OCI-LY1 (cell line): ENCODE data around the gene MAGI2.

Experiments
- H2AFZ ChIP-seq: fragments of 200-600 bp; sonication (generic), shearing (Covaris generic); 2 replicates; pipeline ENCODE4 v1.6.0; 2014; ENCODE audit warnings: antibody characterized with exemption, mild to moderate bottlenecking, low read length
- H3F3A ChIP-seq: fragments of 200-600 bp; sonication (generic), shearing (Covaris generic); 2 replicates; pipeline ENCODE4 v1.6.0; 2014; ENCODE audit warnings: mild to moderate bottlenecking, antibody characterized with exemption, low read length, moderate library complexity; ENCODE audit not compliant: insufficient read depth
- H3K27ac ChIP-seq: fragments of 200-600 bp; sonication (generic); 2 replicates; pipeline ENCODE4 v1.5.1; 2014; ENCODE audit warnings: low read length, mixed run types, mild to moderate bottlenecking, low read depth; ENCODE audit not compliant: poor library complexity, severe bottlenecking
- H3K27me3 ChIP-seq: fragments of 200-600 bp; sonication (generic); 2 replicates; pipeline ENCODE4 v1.6.0; 2014; ENCODE audit warnings: antibody characterized with exemption, mild to moderate bottlenecking, low read length, moderate library complexity; ENCODE audit not compliant: insufficient read depth
- H3K36me3 ChIP-seq: fragments of 200-600 bp; sonication (generic); 2 replicates; pipeline ENCODE4 v1.6.1; 2014; ENCODE audit warnings: mild to moderate bottlenecking, antibody characterized with exemption, low read length, moderate library complexity, mixed read lengths; ENCODE audit not compliant: insufficient read depth
- H3K4me1 ChIP-seq: fragments of 200-600 bp; sonication (generic); 2 replicates; pipeline ENCODE4 v1.5.1; 2014; ENCODE audit warnings: mild to moderate bottlenecking, low read length, moderate library complexity; ENCODE audit not compliant: insufficient read depth, severe bottlenecking
- H3K4me2 ChIP-seq: fragments of 200-600 bp; sonication (generic), shearing (Covaris generic); 2 replicates; pipeline ENCODE4 v1.6.1; 2014; ENCODE audit warnings: low read length
- H3K4me3 ChIP-seq: fragments of 200-600 bp; sonication (generic); 2 replicates; pipeline ENCODE4 v1.5.1; 2014; ENCODE audit warnings: low read length, low read depth, mild to moderate bottlenecking, mixed read lengths; ENCODE audit not compliant: poor library complexity, severe bottlenecking
- H3K79me2 ChIP-seq: fragments of 200-600 bp; shearing (Covaris generic); 2 replicates; pipeline ENCODE4 v1.6.1; 2016; ENCODE audit warnings: mixed run types, low read length, mixed read lengths; ENCODE audit not compliant: insufficient read depth
- H3K9ac ChIP-seq: fragments of 200-600 bp; sonication (generic), shearing (Covaris generic); 2 replicates; pipeline ENCODE4 v1.6.1; 2014; ENCODE audit warnings: mild to moderate bottlenecking, low read length, mixed read lengths
- H3K9me2 ChIP-seq: fragments of 200-600 bp; sonication (generic), shearing (Covaris generic); 2 replicates; pipeline ENCODE4 v1.6.1; 2014; ENCODE audit warnings: low read depth, mild to moderate bottlenecking, low read length, mixed read lengths
- H3K9me3 ChIP-seq: fragments of 200-600 bp; shearing (Covaris generic); 2 replicates; pipeline ENCODE4 v1.6.1; 2014; ENCODE audit warnings: low read length, mixed read lengths
- H4K20me1 ChIP-seq: fragments of 200-600 bp; sonication (generic), shearing (Covaris generic); 2 replicates; pipeline ENCODE4 v1.6.0; 2016; ENCODE audit warnings: mild to moderate bottlenecking, low read length; ENCODE audit not compliant: insufficient read depth
- CTCF ChIP-seq: fragments of 200-600 bp; sonication (generic), shearing (Covaris generic); IDR thresholded peaks from 2 replicates; pipeline ENCODE4 v1.5.1; 2017; ENCODE audit warnings: mild to moderate bottlenecking, antibody characterized with exemption, low read length, moderate library complexity, mixed read lengths
- EZH2 ChIP-seq: fragments of 200-600 bp; sonication (generic), shearing (Covaris generic); IDR thresholded peaks from 2 replicates; pipeline ENCODE4 v1.8.0; 2017; ENCODE audit warnings: borderline replicate concordance, mixed run types, mild to moderate bottlenecking, antibody characterized with exemption, low read length, moderate library complexity, mixed read lengths

Gene MAGI2

GRCh38 chr7:78562191-78562590 is 891.3 kb downstream of the MAGI2 start:
- no peak overlapping the region for H3K4me2 ChIP-seq
- no peak overlapping the region for H3K4me3 ChIP-seq
- no peak overlapping the region for H3K9ac ChIP-seq
- no peaks in the 10 kb centered on the region for H3K36me3 ChIP-seq
- H2AFZ ChIP-seq, result no peak overlapping the region
- no peak overlapping the region for H3K27ac ChIP-seq
- H3F3A ChIP-seq, result no peaks in the 10 kb centered on the region
- no peaks in the 10 kb centered on the region for H3K79me2 ChIP-seq
- no peaks in the 10 kb centered on the region for H3K4me1 ChIP-seq
- no peaks in the 10 kb centered on the region for H3K27me3 ChIP-seq
- TF ChIP-seq EZH2 (no peak), CTCF (no peak)
- H3K9me3 ChIP-seq, result no peaks in the 10 kb centered on the region
- H3K9me2 ChIP-seq, result no peaks in the 10 kb centered on the region
- H4K20me1 ChIP-seq, result no peaks in the 10 kb centered on the region

- no peaks in the 10 kb centered on the region for H3K9me3 ChIP-seq
- H3K4me2 ChIP-seq, result no peak overlapping the region
- H3K4me1 ChIP-seq, result no peaks in the 10 kb centered on the region
- H2AFZ ChIP-seq, result no peak overlapping the region
- H3K4me3 ChIP-seq, result no peak overlapping the region
- TF ChIP-seq EZH2, result no peak
- no peak for TF ChIP-seq CTCF
- H3K27me3 ChIP-seq, result no peaks in the 10 kb centered on the region
- H3K36me3 ChIP-seq, result no peaks in the 10 kb centered on the region
- H3K79me2 ChIP-seq, result no peaks in the 10 kb centered on the region
- no peaks in the 10 kb centered on the region for H4K20me1 ChIP-seq
- no peaks in the 10 kb centered on the region for H3F3A ChIP-seq
- H3K9ac ChIP-seq, result no peak overlapping the region
- H3K9me2 ChIP-seq, result no peaks in the 10 kb centered on the region
- H3K27ac ChIP-seq, result no peak overlapping the region
These were observed 894.9 kb downstream of the MAGI2 start for GRCh38 chr7:78558566-78558965.

GRCh38 chr7:78543976-78544375 is 909.5 kb downstream of the MAGI2 start:
- H4K20me1 ChIP-seq, result no peaks in the 10 kb centered on the region
- H3F3A ChIP-seq, result no peaks in the 10 kb centered on the region
- no peak overlapping the region for H3K4me2 ChIP-seq
- TF ChIP-seq CTCF (no peak), EZH2 (no peak)
- no peak overlapping the region for H3K4me3 ChIP-seq
- H3K79me2 ChIP-seq, result no peaks in the 10 kb centered on the region
- H3K4me1 ChIP-seq, result no peaks in the 10 kb centered on the region
- H2AFZ ChIP-seq, result no peak overlapping the region
- H3K9me3 ChIP-seq, result no peaks in the 10 kb centered on the region
- no peaks in the 10 kb centered on the region for H3K27me3 ChIP-seq
- no peak overlapping the region for H3K27ac ChIP-seq
- H3K9me2 ChIP-seq, result no peaks in the 10 kb centered on the region
- H3K36me3 ChIP-seq, result no peaks in the 10 kb centered on the region
- no peak overlapping the region for H3K9ac ChIP-seq
